A549 (cell line): ENCODE data around the gene NUDT2. TPM values are rescaled to one million over a fixed set of nuclear protein-coding genes. Genes with fewer than 3 reads are reported as not detected.

ENCODE experiments used
- ATAC-seq, 2 experiments: fragments of 200-7000 bp in 1 of 2; fragments of >200 bp in 1 of 2; cut with Nextera tagmentation in 1 of 2; cut with Tn5 transposase in 1 of 2; 3 replicates each; pipeline versions ENCODE4 v1.8.0 to v1.9.1; 2018 to 2020; ENCODE audit warnings: mild to moderate bottlenecking in 1 of 2, moderate library complexity in 1 of 2
- CTCF ChIA-PET: fragments of 300-600 bp; sonication (Branson Sonifier 250); formaldehyde crosslinking; extraction: SDS; loops from one replicate; lab custom pipeline; 2021; ENCODE audit warnings: antibody characterized with exemption, inconsistent platforms; lab: Yijun Ruan, JAX
- POLR2A ChIA-PET: fragments of 350-600 bp; formaldehyde crosslinking; extraction: SDS; loops from one replicate; lab custom pipeline; 2021; ENCODE audit warnings: antibody characterized with exemption, inconsistent platforms; lab: Yijun Ruan, JAX
- DNase-seq, 2 experiments: peaks; one replicate each; pipeline versions ENCODE4 v3.0.0 to v3.0.0-alpha.2; 2011 to 2016; ENCODE audit warnings: low read depth in 1 of 2, low spot score in 1 of 2
- FAIRE-seq: peaks from 2 replicates; lab custom pipeline; 2011; peaks lifted over from hg19 to GRCh38; lab: Jason Lieb, UNC
- H3K27ac ChIP-seq, 2 experiments: fragments of >200 bp; sonication (Bioruptor Twin); formaldehyde crosslinking; 3 replicates each; pipeline ENCODE4 v1.5.1; 2016 to 2017
- H3K4me1 ChIP-seq: fragments of >200 bp; sonication (Bioruptor Twin); formaldehyde crosslinking; 3 replicates; pipeline ENCODE4 v1.6.1; 2016
- H3K4me2 ChIP-seq: fragments of >200 bp; sonication (Bioruptor Twin); formaldehyde crosslinking; 3 replicates; pipeline ENCODE4 v1.6.1; 2016
- H3K4me3 ChIP-seq: fragments of >200 bp; sonication (Bioruptor Twin); formaldehyde crosslinking; 3 replicates; pipeline ENCODE4 v1.5.1; 2016
- H3K9me3 ChIP-seq: fragments of >200 bp; sonication (Bioruptor Twin); formaldehyde crosslinking; 3 replicates; pipeline ENCODE4 v1.6.1; 2016
- ATOH8 ChIP-seq: fragments of 250-450 bp; sonication (Bioruptor Pico); IDR thresholded peaks from 2 replicates; pipeline ENCODE4 v1.5.0; 2020; ENCODE audit warnings: low read depth, mild to moderate bottlenecking, moderate library complexity
- BCL3 ChIP-seq: fragments of >200 bp; sonication (Bioruptor Twin); formaldehyde crosslinking; IDR thresholded peaks from 3 replicates; pipeline ENCODE4 v1.6.1; 2016
- CBX2 ChIP-seq: fragments of 200-600 bp; sonication (generic); IDR thresholded peaks from 2 replicates; pipeline ENCODE4 v1.6.1; 2016; ENCODE audit warnings: low read depth, mild to moderate bottlenecking, borderline replicate concordance
- CEBPB ChIP-seq, 2 experiments: fragments of >200 bp in 1 of 2; sonication (Bioruptor Twin) in 1 of 2; formaldehyde crosslinking in 1 of 2; IDR thresholded peaks; 2 replicates each; pipeline ENCODE4 v1.6.1; 2012 to 2016
- EHF ChIP-seq: fragments of 250-450 bp; sonication (Bioruptor Pico); IDR thresholded peaks from 2 replicates; pipeline ENCODE4 v1.5.0; 2020; ENCODE audit warnings: mild to moderate bottlenecking
- ELK1 ChIP-seq: fragments of 150-350 bp; IDR thresholded peaks from 2 replicates; pipeline ENCODE4 v1.6.1; 2014; ENCODE audit warnings: low read depth, mild to moderate bottlenecking, low read length
- FOSB ChIP-seq: fragments of 250-450 bp; sonication (Bioruptor Pico); IDR thresholded peaks from 2 replicates; pipeline ENCODE4 v1.5.0; 2020; ENCODE audit warnings: mild to moderate bottlenecking, moderate library complexity
- FOSL2 ChIP-seq, 2 experiments: fragments of 450-650 bp in 1 of 2; fragments of >200 bp in 1 of 2; sonication (Bioruptor Twin) in 1 of 2; formaldehyde crosslinking; IDR thresholded peaks; 2 replicates each; pipeline versions ENCODE4 v1.5.0 to v1.6.1; 2016 to 2020; ENCODE audit warnings: mild to moderate bottlenecking in 1 of 2, moderate library complexity in 1 of 2
- FOXS1 ChIP-seq: fragments of 250-450 bp; sonication (Bioruptor Pico); IDR thresholded peaks from 2 replicates; pipeline ENCODE4 v1.5.0; 2020; ENCODE audit warnings: mild to moderate bottlenecking, moderate library complexity
- HDAC2 ChIP-seq: fragments of 200-600 bp; sonication (generic); IDR thresholded peaks from 2 replicates; pipeline ENCODE4 v1.6.1; 2016
- HEYL ChIP-seq: fragments of 250-450 bp; sonication (Bioruptor Pico); IDR thresholded peaks from 2 replicates; pipeline ENCODE4 v1.8.0; 2021; ENCODE audit warnings: mild to moderate bottlenecking, moderate library complexity
- HMGXB4 ChIP-seq: fragments of 250-450 bp; sonication (Bioruptor Pico); IDR thresholded peaks from 2 replicates; pipeline ENCODE4 v1.5.0; 2021; ENCODE audit warnings: mild to moderate bottlenecking, moderate library complexity, borderline replicate concordance
- HOXB5 ChIP-seq: fragments of 250-450 bp; sonication (Bioruptor Pico); IDR thresholded peaks from 2 replicates; pipeline ENCODE4 v1.5.0; 2020; ENCODE audit warnings: mild to moderate bottlenecking, moderate library complexity
- JUNB ChIP-seq: fragments of >200 bp; sonication (Bioruptor Twin); formaldehyde crosslinking; IDR thresholded peaks from 2 replicates; pipeline ENCODE4 v1.6.1; 2016
- KDM1A ChIP-seq: fragments of 200-600 bp; sonication (generic); IDR thresholded peaks from 2 replicates; pipeline ENCODE4 v1.6.1; 2016; ENCODE audit warnings: low read depth, mild to moderate bottlenecking
- MYC ChIP-seq: IDR thresholded peaks from 2 replicates; pipeline ENCODE4 v1.6.1; 2012; ENCODE audit warnings: mild to moderate bottlenecking, inconsistent platforms, low read length, improper control_type of control experiment, borderline replicate concordance
- PHF8 ChIP-seq: fragments of 200-600 bp; sonication (generic); IDR thresholded peaks from 2 replicates; pipeline ENCODE4 v1.6.1; 2016; ENCODE audit warnings: low read depth, mild to moderate bottlenecking, antibody characterized with exemption, moderate library complexity, borderline replicate concordance
- RAD21 ChIP-seq, 2 experiments: fragments of >200 bp in 1 of 2; sonication (Bioruptor Twin) in 1 of 2; formaldehyde crosslinking in 1 of 2; IDR thresholded peaks in 1 of 2; conservative IDR thresholded peaks in 1 of 2; 2 replicates in 1 of 2; 3 replicates in 1 of 2; pipeline ENCODE4 v1.6.1; 2012 to 2018; ENCODE audit warnings: inconsistent platforms in 1 of 2
- REST ChIP-seq: fragments of 200-600 bp; sonication (generic); IDR thresholded peaks from 2 replicates; pipeline ENCODE4 v1.6.1; 2016; ENCODE audit warnings: antibody characterized with exemption, mild to moderate bottlenecking, moderate library complexity
- TP53 ChIP-seq: fragments of 250-450 bp; sonication (Bioruptor Pico); IDR thresholded peaks from 2 replicates; pipeline ENCODE4 v1.5.0; 2021; ENCODE audit warnings: mild to moderate bottlenecking, moderate library complexity
- WGBS: methylation state at CpG from one replicate; pipeline ENCODE4 v1.1.6; 2017; ENCODE audit errors: missing lambda C conversion rate; 5-methylcytosine and 5-hydroxymethylcytosine counted together
- polyA plus RNA-seq, 4 experiments: library from polyadenylated mRNA; depleted of rRNA in 3 of 4; stranded (reverse); fragments of >200 nt; fragmentation: RNase III in 1 of 4; extraction: RNeasy Plus Mini Kit Qiagen cat#74134 plus additional on column Dnase treatment in 1 of 4; gene quantifications; 2 replicates in 3 of 4; 3 replicates in 1 of 4; pipeline ENCODE4 v1.2.3, GENCODE V29; 2011 to 2017

Gene NUDT2
- polyA plus RNA-seq, 2 of the 4 experiments (the other 2 are of a cell fraction) = 25.5 to 26.4 TPM

- Histone ChIP-seq H3K9me3 (0 out of 3 replicates have a peak, but pooled peaks cover 3% of the 10 kb centered on the region), H3K4me1 (peaks cover 17% of the 10 kb centered on the region), H3K27ac (no peak overlapping the region), H3K4me3 (no peak overlapping the region), H3K4me2 (no peak overlapping the region)
- ChIA-PET CTCF (interaction anchor here (0.6 to 19.7 kb wide), 5 partner anchors 6 to 221 kb away, joined by 3 to 417 read pairs (median 5); partner anchors contain the start of gene MYORG), POLR2A (no interaction called here)
- no peak for DNase-seq
- 97% methylated on average over 103 of the region's 105 CpGs for WGBS
- ATAC-seq = no peak
- no peak for TF ChIP-seq HOXB5
- TF ChIP-seq ELK1 = no peak
- no peak for TF ChIP-seq CBX2
- TF ChIP-seq JUNB = no peak
- no peak for TF ChIP-seq REST
- no peak for TF ChIP-seq HMGXB4 (CRISPR knock-in tag)
- FAIRE-seq = no peak
These were observed 41.9 kb downstream of the NUDT2 start for GRCh38 chr9:34370970-34371880.

GRCh38 chr9:34371886-34372466, 42.6 kb downstream of the NUDT2 start:
- ATAC-seq (no peak), FAIRE-seq (no peak), DNase-seq (no peak)
- no peak overlapping the region for H3K27ac ChIP-seq
- H3K4me1 ChIP-seq = peaks cover 17% of the 10 kb centered on the region
- 94% methylated on average over 39 of the region's 60 CpGs for WGBS
- ChIA-PET POLR2A (no interaction called here), CTCF (interaction anchor here (0.7 to 19.7 kb wide), 6 partner anchors 5 to 298 kb away, joined by 3 to 417 read pairs (median 56); partner anchors contain the start of gene MYORG)
- H3K4me2 ChIP-seq = no peak overlapping the region
- H3K9me3 ChIP-seq = 0 out of 3 replicates have a peak, but pooled peaks cover 3% of the 10 kb centered on the region
- H3K4me3 ChIP-seq = no peak overlapping the region
- TF ChIP-seq RAD21 (conservative IDR thresholded peaks at IDR 0.05 in 1 of 2, IDR thresholded peaks at IDR 0.05 in 1 of 2) = no peak
- TF ChIP-seq TP53 (CRISPR knock-in tag) = no peak
- TF ChIP-seq FOSL2 (IDR thresholded peaks at IDR 0.05) = no peak
- no peak for TF ChIP-seq FOSL2 (CRISPR knock-in tag; IDR thresholded peaks at IDR 0.05)
- no peak for TF ChIP-seq ELK1
- TF ChIP-seq FOXS1 = no peak
- no peak for TF ChIP-seq HEYL (CRISPR knock-in tag)
- TF ChIP-seq HMGXB4 (CRISPR knock-in tag) = no peak
- no peak for TF ChIP-seq CEBPB (IDR thresholded peaks at IDR 0.05)
- TF ChIP-seq HDAC2 = no peak
- no peak for TF ChIP-seq EHF
- TF ChIP-seq BCL3 = no peak
- no peak for TF ChIP-seq PHF8
- no peak for TF ChIP-seq KDM1A
- TF ChIP-seq JUNB = no peak
- TF ChIP-seq FOSB (CRISPR knock-in tag) = no peak
- no peak for TF ChIP-seq ATOH8 (CRISPR knock-in tag)
- no peak for TF ChIP-seq MYC
